SK-N-SH (cell line): ENCODE data around the gene AGAP2. TPM values are rescaled to one million over a fixed set of nuclear protein-coding genes. Genes with fewer than 3 reads are reported as not detected.

Experiments
- CTCF ChIA-PET: fragments of 300-600, 350-600 bp; formaldehyde crosslinking; extraction: SDS; loops from one replicate; lab custom pipeline; 2021; lab: Yijun Ruan, JAX
- POLR2A ChIA-PET: fragments of 350-600 bp; sonication (Branson Sonifier 250); formaldehyde crosslinking; extraction: SDS; loops from one replicate; lab custom pipeline; 2020; ENCODE audit warnings: antibody characterized with exemption, inconsistent platforms; lab: Yijun Ruan, JAX
- DNase-seq: peaks from one replicate; pipeline ENCODE4 v3.0.0; 2012
- H2AFZ ChIP-seq: fragments of 200-600 bp; sonication (generic); 2 replicates; pipeline ENCODE4 v1.8.1; 2016; ENCODE audit warnings: antibody characterized with exemption, mild to moderate bottlenecking, low read depth
- H3F3A ChIP-seq: fragments of 200-600 bp; sonication (generic); replicated peaks from 2 replicates; pipeline ENCODE3; 2016; ENCODE audit warnings: antibody characterized with exemption, mild to moderate bottlenecking; ENCODE audit not compliant: insufficient read depth
- H3K27ac ChIP-seq, 2 experiments: fragments of 200-500 bp in 1 of 2; fragments of 200-600 bp in 1 of 2; sonication (Bioruptor generic) in 1 of 2; sonication (generic), shearing (Covaris generic) in 1 of 2; 2 replicates each; pipeline versions ENCODE4 v1.5.1 to v1.6.1; 2014 to 2016; ENCODE audit warnings: low read depth in 2 of 2, inconsistent platforms in 1 of 2, low read length in 1 of 2, mild to moderate bottlenecking in 1 of 2, mixed read lengths in 1 of 2
- H3K27me3 ChIP-seq: fragments of 200-600 bp; sonication (generic), shearing (Covaris generic); 2 replicates; pipeline ENCODE4 v1.6.1; 2016; ENCODE audit warnings: mixed run types; ENCODE audit not compliant: insufficient read depth
- H3K36me3 ChIP-seq, 2 experiments: fragments of 200-500 bp in 1 of 2; fragments of 200-600 bp in 1 of 2; sonication (Bioruptor generic) in 1 of 2; sonication (generic) in 1 of 2; replicated peaks in 1 of 2; 2 replicates each; pipeline versions ENCODE3 to v1.5.1; 2014 to 2016; ENCODE audit warnings: low read length in 1 of 2, mild to moderate bottlenecking in 1 of 2; ENCODE audit not compliant: insufficient read depth in 2 of 2, control insufficient read depth in 1 of 2
- H3K4me1 ChIP-seq, 2 experiments: fragments of 200-500 bp in 1 of 2; fragments of 200-600 bp in 1 of 2; sonication (Bioruptor generic) in 1 of 2; sonication (generic), shearing (Covaris generic) in 1 of 2; 2 replicates each; pipeline versions ENCODE4 v1.5.1 to v1.6.1; 2014 to 2016; ENCODE audit warnings: low read depth in 1 of 2, low read length in 1 of 2, mixed run types in 1 of 2; ENCODE audit not compliant: insufficient read depth in 2 of 2, control insufficient read depth in 1 of 2
- H3K4me2 ChIP-seq: fragments of 200-600 bp; sonication (generic), shearing (Covaris generic); 2 replicates; pipeline ENCODE4 v1.6.1; 2017; ENCODE audit warnings: mixed run types
- H3K4me3 ChIP-seq, 2 experiments: fragments of 200-500 bp in 1 of 2; fragments of 200-600 bp in 1 of 2; sonication (Bioruptor generic) in 1 of 2; sonication (generic), shearing (Covaris generic) in 1 of 2; 2 replicates each; pipeline versions ENCODE4 v1.5.1 to v1.8.1; 2014 to 2016; ENCODE audit warnings: low read depth in 2 of 2, inconsistent platforms in 1 of 2, low read length in 1 of 2, mild to moderate bottlenecking in 1 of 2, mixed read lengths in 1 of 2, moderate library complexity in 1 of 2
- H3K79me2 ChIP-seq: fragments of 200-600 bp; sonication (generic); 2 replicates; pipeline ENCODE4 v1.8.1; 2017; ENCODE audit warnings: mild to moderate bottlenecking; ENCODE audit not compliant: insufficient read depth
- H3K9ac ChIP-seq: fragments of 200-600 bp; sonication (generic); 2 replicates; pipeline ENCODE4 v1.6.1; 2017; ENCODE audit warnings: mixed run types
- H3K9me2 ChIP-seq: fragments of 200-600 bp; sonication (generic); 2 replicates; pipeline ENCODE4 v1.6.1; 2017; ENCODE audit warnings: mixed run types
- H3K9me3 ChIP-seq: fragments of 200-600 bp; sonication (generic); 2 replicates; pipeline ENCODE4 v1.6.1; 2017; ENCODE audit warnings: mixed run types, mild to moderate bottlenecking, moderate library complexity
- H4K20me1 ChIP-seq: fragments of 200-600 bp; sonication (generic); 2 replicates; pipeline ENCODE4 v1.6.1; 2017; ENCODE audit warnings: mild to moderate bottlenecking, mixed run types; ENCODE audit not compliant: insufficient read depth
- CTCF ChIP-seq: fragments of 200-600 bp; sonication (generic); IDR thresholded peaks from 2 replicates; pipeline ENCODE4 v1.6.1; 2017; ENCODE audit warnings: antibody characterized with exemption, mild to moderate bottlenecking, moderate library complexity
- EP300 ChIP-seq, 2 experiments: IDR thresholded peaks; 2 replicates each; pipeline versions ENCODE4 v1.4.0 to v1.6.1; 2012; ENCODE audit warnings: borderline replicate concordance in 1 of 2, low read depth in 1 of 2, low read length in 1 of 2
- EZH2phosphoT487 ChIP-seq: fragments of 200-600 bp; sonication (generic); IDR thresholded peaks from 2 replicates; pipeline ENCODE4 v1.6.1; 2017; ENCODE audit warnings: low read depth, mixed run types, mild to moderate bottlenecking, antibody characterized with exemption, moderate library complexity, borderline replicate concordance
- PBX3 ChIP-seq: IDR thresholded peaks from 2 replicates; pipeline ENCODE4; 2012
- RAD21 ChIP-seq: IDR thresholded peaks from 2 replicates; pipeline ENCODE4 v1.6.1; 2012; ENCODE audit warnings: mild to moderate bottlenecking, low read length
- RCOR1 ChIP-seq: fragments of 150-350 bp; IDR thresholded peaks from 2 replicates; pipeline ENCODE4 v1.6.1; 2017; ENCODE audit warnings: antibody characterized with exemption, low read length
- REST ChIP-seq: IDR thresholded peaks from 2 replicates; pipeline ENCODE4 v1.6.1; 2012; ENCODE audit warnings: mild to moderate bottlenecking, low read depth, low read length, moderate library complexity
- SIN3A ChIP-seq: IDR thresholded peaks from 2 replicates; pipeline ENCODE4 v1.6.1; 2012; ENCODE audit warnings: low read depth, mild to moderate bottlenecking, low read length, moderate library complexity, borderline replicate concordance
- TAF1 ChIP-seq: IDR thresholded peaks from 2 replicates; pipeline ENCODE4 v1.6.1; 2012; ENCODE audit warnings: low read depth, mild to moderate bottlenecking, low read length, moderate library complexity, borderline replicate concordance
- YY1 ChIP-seq: IDR thresholded peaks from 2 replicates; pipeline ENCODE4 v1.4.0; 2012; ENCODE audit warnings: low read depth, mild to moderate bottlenecking
- ZBTB33 ChIP-seq: IDR thresholded peaks from 2 replicates; pipeline ENCODE4 v1.4.0; 2012; ENCODE audit warnings: low read depth, borderline replicate concordance
- WGBS: methylation state at CpG from one replicate; pipeline ENCODE4 v1.1.6; 2017; ENCODE audit warnings: low lambda C conversion rate; 5-methylcytosine and 5-hydroxymethylcytosine counted together
- polyA plus RNA-seq, 3 experiments: library from polyadenylated mRNA; depleted of rRNA; stranded (reverse); fragments of >200 nt; gene quantifications; 2 replicates each; pipeline ENCODE4 v1.2.3, GENCODE V29; 2012

The AGAP2 gene
- polyA plus RNA-seq, 1 of the 3 experiments (the other 2 are of a cell fraction), result 5.2 TPM

GRCh38 chr12:57708296-57708695 is 30.2 kb downstream of the AGAP2 start:
- Histone ChIP-seq H4K20me1 (no peaks in the 10 kb centered on the region), H2AFZ (no peak overlapping the region), H3K4me3 (no peak overlapping the region), H3K36me3 (peaks cover 0 to 58% of the 10 kb centered on the region in 2 experiments), H3K4me1 (no peaks in the 10 kb centered on the region), H3K27ac (no peak overlapping the region), H3K27me3 (no peaks in the 10 kb centered on the region), H3F3A (peaks cover 14% of the 10 kb centered on the region), H3K9ac (no peak overlapping the region), H3K4me2 (no peak overlapping the region), H3K9me3 (peaks cover 13% of the 10 kb centered on the region), H3K79me2 (no peaks in the 10 kb centered on the region), H3K9me2 (no peaks in the 10 kb centered on the region)
- 88% methylated on average over 2 of the region's 2 CpGs for WGBS
- DNase-seq, result no peak
- ChIA-PET POLR2A (no interaction called here), CTCF (interaction anchor here (0.9 to 1.3 kb wide), 3 partner anchors 14 to 18 kb away, joined by 5 read pairs; partner anchors contain the start of gene OS9)
- no peak for TF ChIP-seq TAF1
- TF ChIP-seq PBX3, result no peak
- no peak for TF ChIP-seq EP300 (IDR thresholded peaks at IDR 0.05; ENCODE audit: borderline replicate concordance in 1 of 2, low read depth in 1 of 2, low read length in 1 of 2)
- TF ChIP-seq ZBTB33, result no peak
- TF ChIP-seq SIN3A, result no peak
- no peak for TF ChIP-seq EZH2phosphoT487
- no peak for TF ChIP-seq YY1
- no peak for TF ChIP-seq RAD21
- no peak for TF ChIP-seq CTCF
- no peak for TF ChIP-seq RCOR1

GRCh38 chr12:57707250-57707649 is 31.3 kb downstream of the AGAP2 start:
- CTCF ChIA-PET, result interaction anchor here (1.1 to 1.3 kb wide), 3 partner anchors 13 to 123 kb away, joined by 5 to 6 read pairs (median 5); partner anchors contain the start of gene OS9

More at GRCh38 chr12:57707250-57707649, 31.3 kb downstream of the AGAP2 start:
- H3K36me3 ChIP-seq, result peaks cover 0 to 58% of the 10 kb centered on the region in 2 experiments
- no peak for DNase-seq
- no peaks in the 10 kb centered on the region for H3K9me2 ChIP-seq
- peaks cover 13% of the 10 kb centered on the region for H3F3A ChIP-seq
- TF ChIP-seq SIN3A (no peak), PBX3 (no peak), EZH2phosphoT487 (no peak), REST (no peak)
- no peaks in the 10 kb centered on the region for H3K4me1 ChIP-seq
- H3K9me3 ChIP-seq, result peaks cover 17% of the 10 kb centered on the region
- no peaks in the 10 kb centered on the region for H3K79me2 ChIP-seq
- H3K4me2 ChIP-seq, result no peak overlapping the region
- H3K4me3 ChIP-seq, result no peak overlapping the region
- POLR2A ChIA-PET, result no interaction called here
- no peaks in the 10 kb centered on the region for H3K27me3 ChIP-seq
- H3K9ac ChIP-seq, result no peak overlapping the region
- no peaks in the 10 kb centered on the region for H4K20me1 ChIP-seq
- H2AFZ ChIP-seq, result no peak overlapping the region
- no peak overlapping the region for H3K27ac ChIP-seq
- WGBS, result 89% methylated on average over 3 of the region's 3 CpGs
